ENCODE data around the gene CASTOR1.

CASTOR1 gene

GRCh38 chr22:30293026-30293425 lies 3.7 kb upstream of the CASTOR1 start:
- Histone ChIP-seq H3K9me3 (no peaks in the 10 kb centered on the region), H3K36me3 (no peaks in the 10 kb centered on the region), H3K4me1 (peaks cover 19% of the 10 kb centered on the region), H3K4me3 (ENCODE audit: low read depth, low read length) (no peak overlapping the region), H3K27me3 (no peaks in the 10 kb centered on the region)
- no peak for DNase-seq
- no peak for TF ChIP-seq CTCF (IDR thresholded peaks at IDR 0.05; ENCODE audit: low read depth, low read length)

GRCh38 chr22:30292069-30292970 lies 3.0 kb upstream of the CASTOR1 start:
- TF ChIP-seq CTCF (IDR thresholded peaks at IDR 0.05; ENCODE audit: low read depth, low read length): no peak
- Histone ChIP-seq H3K4me1 (peaks cover 16% of the 10 kb centered on the region), H3K9me3 (no peaks in the 10 kb centered on the region), H3K36me3 (no peaks in the 10 kb centered on the region), H3K4me3 (ENCODE audit: low read depth, low read length) (no peak overlapping the region), H3K27me3 (no peaks in the 10 kb centered on the region)
- DNase-seq: no peak

- Histone ChIP-seq H3K9me3 (no peaks in the 10 kb centered on the region), H3K27me3 (no peaks in the 10 kb centered on the region), H3K4me3 (ENCODE audit: low read depth, low read length) (no peak overlapping the region), H3K4me1 (peaks cover 16% of the 10 kb centered on the region), H3K36me3 (no peaks in the 10 kb centered on the region)
- TF ChIP-seq CTCF (IDR thresholded peaks at IDR 0.05; ENCODE audit: low read depth, low read length): no peak
- peak; percentile 54 for DNase-seq
These were observed 2.0 kb upstream of the CASTOR1 start for GRCh38 chr22:30291058-30291892.

- DNase-seq: no peak
- H3K36me3 ChIP-seq: no peaks in the 10 kb centered on the region
These were observed 1.2 kb upstream of the CASTOR1 start for GRCh38 chr22:30290342-30291057.

GRCh38 chr22:30289980-30290313 lies 642 bp upstream of the CASTOR1 start:
- no peaks in the 10 kb centered on the region for H3K36me3 ChIP-seq
- H3K4me3 ChIP-seq (ENCODE audit: low read depth, low read length): peak overlapping the region; percentile 38
- TF ChIP-seq CTCF (IDR thresholded peaks at IDR 0.05; ENCODE audit: low read depth, low read length): no peak
- no peaks in the 10 kb centered on the region for H3K9me3 ChIP-seq
- DNase-seq: no peak
- H3K27me3 ChIP-seq: no peaks in the 10 kb centered on the region
- H3K4me1 ChIP-seq: peaks cover 16% of the 10 kb centered on the region

More at GRCh38 chr22:30290342-30291057, 1.2 kb upstream of the CASTOR1 start:
- H3K9me3 ChIP-seq: no peaks in the 10 kb centered on the region
- H3K4me1 ChIP-seq: peaks cover 16% of the 10 kb centered on the region
- H3K27me3 ChIP-seq: no peaks in the 10 kb centered on the region
- no peak overlapping the region for H3K4me3 ChIP-seq (ENCODE audit: low read depth, low read length)
- TF ChIP-seq CTCF (IDR thresholded peaks at IDR 0.05; ENCODE audit: low read depth, low read length): no peak

All from BE2C (cell line).